ENCODE results near the gene KDM5B.
"Not testable (repeated sequence)": the region's sequence is repeated elsewhere in the genome, so short reads cannot be mapped to it uniquely, and the experiment has no call there.

The KDM5B gene

GRCh38 chr1:202791077-202791747 is 17.0 kb downstream of the KDM5B start:
- DNase-seq (ENCODE audit: low read depth in 2 of 2) = no peak

DNA sequence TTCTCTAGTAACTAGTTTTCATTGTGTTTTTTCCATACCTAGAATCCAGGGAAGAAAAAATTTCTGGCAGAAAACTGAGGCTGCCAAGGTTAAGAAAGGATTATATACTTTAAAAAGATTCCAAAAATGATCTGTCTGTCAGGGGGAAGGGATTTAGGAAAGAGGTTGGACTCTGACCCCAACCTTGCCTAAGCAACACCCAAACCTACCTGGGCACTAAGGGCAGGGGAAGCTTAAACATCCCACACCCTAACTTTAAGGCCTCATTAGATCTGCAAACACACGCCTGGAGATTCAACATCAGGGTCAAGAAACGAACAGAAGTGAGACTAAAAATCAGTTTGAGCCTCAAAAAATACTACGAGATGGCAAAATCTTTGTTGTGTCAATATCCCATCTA is 19.4 kb downstream of the KDM5B start:
- no peak for DNase-seq (ENCODE audit: low read depth in 2 of 2)

GRCh38 chr1:202786804-202787203 is 21.4 kb downstream of the KDM5B start:
- no peak for DNase-seq (ENCODE audit: low read depth in 2 of 2)

- no peak for DNase-seq (ENCODE audit: low read depth in 2 of 2)
Measured at GRCh38 chr1:202781180-202781579, 27.0 kb downstream of the KDM5B start.

DNA sequence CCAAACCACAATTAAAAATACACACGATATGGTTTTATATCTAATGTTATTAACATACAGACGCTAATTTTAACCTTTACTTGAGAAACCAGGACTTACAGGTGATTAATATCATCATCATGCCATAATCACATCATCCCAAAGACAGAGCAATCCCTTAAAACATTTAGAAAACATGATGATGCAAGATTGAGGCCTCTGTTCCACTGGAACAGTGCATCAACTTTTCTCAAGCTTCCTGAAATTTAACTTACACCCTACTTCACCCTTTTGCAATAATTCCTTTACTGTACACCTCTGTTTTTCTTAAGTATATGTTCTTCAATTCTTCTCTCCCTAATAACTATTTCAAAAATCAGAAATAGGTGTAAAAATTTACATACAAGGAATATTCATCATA is 38.1 kb downstream of the KDM5B start:
- DNase-seq (ENCODE audit: low read depth in 2 of 2) = no peak

- DNase-seq (ENCODE audit: low read depth in 2 of 2) = no peak
Measured at GRCh38 chr1:202765721-202766120, 42.5 kb downstream of the KDM5B start.

DNA sequence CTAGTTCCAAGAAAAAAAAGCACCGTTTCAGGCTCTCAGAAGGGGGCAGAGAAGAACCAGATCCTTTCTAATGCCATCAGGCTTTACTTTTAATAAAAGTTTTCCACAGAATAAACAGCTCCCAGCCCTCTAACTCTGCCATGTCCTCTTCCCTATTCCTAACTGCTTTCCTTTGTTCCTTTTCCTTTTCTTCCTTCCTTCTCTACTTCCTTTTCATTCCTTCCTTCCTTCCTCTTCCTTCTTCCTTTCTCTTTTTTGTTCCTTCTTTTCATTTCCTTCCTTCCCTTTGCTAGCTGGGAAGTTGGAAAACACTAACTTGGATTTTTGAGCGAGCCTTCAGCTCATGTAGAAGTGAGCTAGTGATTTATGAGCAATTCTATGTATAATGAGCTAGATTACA is 46.2 kb downstream of the KDM5B start:
- no peak for DNase-seq (ENCODE audit: low read depth in 2 of 2)

DNA sequence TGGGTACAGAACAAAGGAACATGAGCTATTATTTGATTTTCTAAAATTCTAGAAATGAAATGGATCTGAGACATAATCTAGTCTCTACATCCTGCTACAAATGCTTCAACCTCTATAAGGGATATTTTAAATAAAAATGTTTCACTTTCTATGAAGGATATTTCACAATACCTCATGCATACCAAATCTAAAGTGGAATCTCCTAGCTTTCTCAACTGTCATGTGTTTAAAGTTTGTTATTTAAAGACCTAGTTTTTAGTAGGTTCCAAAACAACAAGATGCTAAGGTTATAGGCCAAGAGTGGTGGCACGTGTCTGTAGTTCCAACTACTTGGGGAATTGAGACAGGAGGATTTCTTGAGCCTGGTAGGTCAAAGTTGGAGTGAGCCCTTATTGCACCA is 47.6 kb downstream of the KDM5B start:
- no peak for DNase-seq (ENCODE audit: low read depth in 2 of 2)

GRCh38 chr1:202756391-202756790 is 51.8 kb downstream of the KDM5B start:
- DNase-seq (ENCODE audit: low read depth in 2 of 2) = no peak

DNA sequence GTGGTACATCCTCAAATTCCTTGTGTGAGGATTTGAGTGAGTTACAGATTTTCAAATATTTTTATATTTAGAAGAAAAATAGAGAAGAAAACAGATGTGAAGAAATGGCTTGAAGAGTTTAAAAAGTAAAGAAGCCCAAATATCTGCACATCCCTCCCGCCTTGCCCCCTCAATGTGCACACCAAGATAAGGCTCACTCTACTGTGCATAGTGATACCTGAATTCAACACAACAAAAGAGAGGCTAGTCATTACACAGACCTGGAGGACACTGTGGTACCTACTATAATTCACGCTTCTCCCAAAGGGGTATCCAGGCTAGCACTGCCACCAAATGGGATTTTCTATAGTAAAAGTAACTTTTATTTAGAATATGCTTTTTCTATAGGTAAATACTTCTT is 53.9 kb downstream of the KDM5B start:
- no peak for DNase-seq (ENCODE audit: low read depth in 2 of 2)

GRCh38 chr1:202752774-202753173 is 55.4 kb downstream of the KDM5B start:
- no peak for DNase-seq (ENCODE audit: low read depth in 2 of 2)

- DNase-seq (ENCODE audit: low read depth in 2 of 2) = no peak
Measured at GRCh38 chr1:202750761-202751160, 57.5 kb downstream of the KDM5B start.

DNA sequence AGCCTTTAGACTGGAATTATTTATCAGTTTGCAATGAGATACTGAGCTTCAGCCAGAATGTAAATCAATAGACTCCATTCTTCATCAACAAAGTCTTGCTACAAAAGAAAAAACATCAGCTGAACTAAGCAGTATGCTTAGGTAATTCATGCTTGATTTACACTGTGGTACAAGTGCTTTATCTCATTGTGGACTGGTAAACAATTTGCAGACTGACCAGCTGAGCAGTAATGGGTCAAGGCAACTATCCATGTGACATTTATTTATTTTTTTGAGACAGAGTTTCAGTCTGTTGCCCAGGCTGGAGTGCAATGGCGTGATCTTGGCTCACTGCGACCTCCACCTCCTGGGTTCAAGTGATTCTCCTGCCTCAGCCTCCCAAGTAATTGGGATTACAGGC is 58.2 kb downstream of the KDM5B start:
- DNase-seq (ENCODE audit: low read depth in 2 of 2) = no peak

DNA sequence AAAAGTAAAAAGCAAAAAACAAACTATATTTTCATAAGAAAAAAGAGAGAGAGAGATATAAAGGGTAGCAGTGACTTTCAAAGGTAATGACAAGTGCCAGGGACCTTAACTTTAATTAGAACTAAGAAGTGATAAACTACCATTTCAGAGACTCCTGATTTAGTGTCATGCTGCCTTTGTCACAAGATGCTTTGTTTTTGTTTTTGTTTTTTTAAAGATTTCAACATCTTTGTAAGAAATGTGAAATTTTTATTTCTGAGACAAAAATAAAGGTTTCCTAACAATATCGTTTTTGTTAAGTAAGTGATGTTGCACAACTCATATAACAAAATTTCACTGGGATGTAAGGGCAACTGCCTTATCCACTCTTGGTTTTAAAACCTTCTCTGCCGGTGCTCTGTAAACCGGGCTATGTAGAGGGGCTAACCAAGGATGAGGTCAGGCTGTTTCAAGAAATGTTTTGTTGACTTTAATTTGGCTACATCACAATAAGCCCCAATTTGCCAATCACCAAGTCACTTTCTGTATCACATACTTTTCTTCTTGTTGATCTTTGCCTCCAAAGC is 62.8 kb downstream of the KDM5B start:
- DNase-seq (ENCODE audit: low read depth in 2 of 2) = no peak

DNA sequence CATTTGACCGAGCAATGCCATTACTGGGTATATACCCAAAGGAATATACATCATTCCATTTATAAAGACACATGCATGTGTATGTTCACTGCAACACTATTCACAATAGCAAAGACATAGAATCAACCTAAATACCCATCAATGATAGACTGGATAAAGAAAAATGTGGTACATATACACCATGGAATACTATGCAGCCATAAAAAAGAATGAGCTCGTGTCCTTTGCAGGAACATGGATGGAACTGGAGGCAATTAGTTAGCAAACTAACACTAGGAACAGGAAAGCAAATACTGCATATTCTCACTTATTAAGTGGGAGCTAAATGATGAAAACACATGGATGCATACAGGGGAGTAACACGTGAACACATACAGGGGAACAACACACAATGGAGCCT is 63.5 kb downstream of the KDM5B start:
- not testable (repeated sequence) for DNase-seq (ENCODE audit: low read depth in 2 of 2)

DNA sequence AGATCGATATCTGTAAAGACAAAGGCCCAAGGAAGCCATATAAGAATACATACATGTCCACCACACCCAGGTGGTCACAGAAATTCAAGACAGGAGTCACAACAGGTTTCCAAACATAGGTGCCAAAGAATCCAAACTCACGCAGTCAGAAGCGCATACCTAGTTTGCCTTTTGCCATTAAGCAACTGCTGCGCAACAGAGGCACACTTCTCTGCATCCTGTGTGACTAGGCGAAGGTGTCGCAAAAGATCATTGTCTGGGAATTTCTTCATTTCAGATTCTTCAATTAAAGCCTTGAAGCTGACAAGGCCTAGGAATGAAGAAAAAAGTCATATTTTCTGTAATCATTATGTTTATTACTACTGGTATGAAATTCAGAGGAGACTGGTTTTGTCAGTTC is 65.7 kb downstream of the KDM5B start:
- no peak for DNase-seq (ENCODE audit: low read depth in 2 of 2)

DNA sequence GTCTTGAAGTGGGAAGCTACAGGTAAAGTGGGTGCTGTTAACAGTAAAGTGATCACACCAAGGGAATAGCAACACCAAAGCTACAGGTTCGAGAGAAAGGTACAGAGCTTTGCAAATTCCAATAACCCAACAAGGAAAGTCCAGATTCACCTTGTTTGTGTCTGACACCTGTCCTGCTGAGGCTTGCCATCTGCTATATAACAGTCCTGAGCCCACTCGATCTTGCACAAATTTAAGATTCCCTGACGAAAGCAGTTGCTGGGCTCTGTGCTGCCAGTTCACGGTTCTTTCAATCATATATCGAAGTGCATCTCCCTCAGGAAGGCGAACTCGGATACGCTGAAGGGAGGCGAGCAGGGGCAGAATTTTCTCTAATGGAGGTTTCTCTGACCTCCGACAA is 75.0 kb downstream of the KDM5B start:
- no peak for DNase-seq (ENCODE audit: low read depth in 2 of 2)

- no peak for DNase-seq (ENCODE audit: low read depth in 2 of 2)
Measured at GRCh38 chr1:202728951-202729350, 79.3 kb downstream of the KDM5B start.

GRCh38 chr1:202725526-202725925 is 82.7 kb downstream of the KDM5B start:
- DNase-seq (ENCODE audit: low read depth in 2 of 2) = no peak

DNA sequence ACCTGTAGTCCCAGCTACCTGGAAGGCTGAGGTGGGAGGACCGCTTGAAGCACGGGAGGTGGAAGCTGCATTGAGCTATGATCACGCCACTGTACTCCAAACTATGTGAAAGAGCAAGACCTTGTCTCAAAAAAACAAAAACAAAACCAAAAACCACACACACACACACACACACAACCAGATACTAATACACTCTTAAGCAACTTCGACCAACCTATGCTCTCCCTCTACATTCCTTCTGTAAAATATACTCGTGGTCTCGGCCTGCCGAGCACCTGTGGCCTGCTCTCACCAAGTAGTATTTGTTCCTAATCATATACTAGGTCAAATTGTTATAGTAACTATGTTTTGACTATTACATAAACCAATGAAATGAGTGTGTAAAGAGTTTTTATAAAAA is 84.5 kb downstream of the KDM5B start:
- DNase-seq (ENCODE audit: low read depth in 2 of 2) = no peak

GRCh38 chr1:202723046-202723445 is 85.2 kb downstream of the KDM5B start:
- DNase-seq (ENCODE audit: low read depth in 2 of 2) = not testable (repeated sequence)

- no peak for DNase-seq (ENCODE audit: low read depth in 2 of 2)
Measured at GRCh38 chr1:202716654-202717053, 91.6 kb downstream of the KDM5B start.

GRCh38 chr1:202714202-202714601 is 94.0 kb downstream of the KDM5B start:
- DNase-seq (ENCODE audit: low read depth in 2 of 2) = not testable (repeated sequence)

GRCh38 chr1:202713110-202713509 is 95.1 kb downstream of the KDM5B start:
- DNase-seq (ENCODE audit: low read depth in 2 of 2) = no peak

All from stimulated activated CD8-positive, alpha-beta memory T cell treated with anti-CD3 and anti-CD28 coated beads, Interleukin-7, amount 100 ng/mL, for 1 hour (primary cell).